ENCODE data around the gene KLRF2. TPM values are rescaled to one million over a fixed set of nuclear protein-coding genes. Genes with fewer than 3 reads are reported as not detected.

Gene KLRF2
- total RNA-seq, 1 donor from 2014 or later: not detected

DNA sequence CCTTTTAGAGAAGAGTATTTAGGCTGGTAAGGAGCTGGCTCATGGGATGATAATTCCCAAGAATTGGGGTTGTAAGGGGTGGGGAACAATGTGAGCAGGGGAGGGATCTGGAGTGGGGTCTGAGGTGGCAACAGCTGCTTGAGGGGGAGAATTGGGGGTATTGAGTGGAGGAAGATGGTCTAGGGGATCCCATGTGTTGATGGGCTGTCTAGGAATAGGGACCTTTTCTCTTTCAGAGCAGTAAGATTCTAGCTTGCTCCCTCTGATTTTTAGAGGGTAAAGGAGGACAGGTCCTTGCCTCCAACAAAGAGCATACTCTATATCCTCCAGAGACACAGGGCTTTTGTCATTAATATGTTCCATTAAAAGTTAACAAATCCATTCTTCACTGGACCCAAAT is 28.4 kb downstream of the KLRF2 start:
- Histone ChIP-seq H3K27ac (peak overlapping the region; percentile 99), H3K4me3 (peak overlapping the region; percentile 54), H3F3A (ENCODE audit: low read depth) (peaks cover 54% of the 10 kb centered on the region), H3K4me1 (peaks cover 9% of the 10 kb centered on the region), H3K4me2 (peak overlapping the region; percentile 71), H3K9me3 (ENCODE audit: low read depth) (no peaks in the 10 kb centered on the region), H3K9ac (peak overlapping the region; percentile 93), H3K27me3 (no peaks in the 10 kb centered on the region), H3K79me2 (ENCODE audit: low read depth) (peaks cover 61% of the 10 kb centered on the region), H2AFZ (replicated peaks) (no peak overlapping the region), H3K36me3 (no peaks in the 10 kb centered on the region), H4K20me1 (ENCODE audit: low read depth) (peaks cover 48% of the 10 kb centered on the region)
- TF ChIP-seq, protein P1, sequence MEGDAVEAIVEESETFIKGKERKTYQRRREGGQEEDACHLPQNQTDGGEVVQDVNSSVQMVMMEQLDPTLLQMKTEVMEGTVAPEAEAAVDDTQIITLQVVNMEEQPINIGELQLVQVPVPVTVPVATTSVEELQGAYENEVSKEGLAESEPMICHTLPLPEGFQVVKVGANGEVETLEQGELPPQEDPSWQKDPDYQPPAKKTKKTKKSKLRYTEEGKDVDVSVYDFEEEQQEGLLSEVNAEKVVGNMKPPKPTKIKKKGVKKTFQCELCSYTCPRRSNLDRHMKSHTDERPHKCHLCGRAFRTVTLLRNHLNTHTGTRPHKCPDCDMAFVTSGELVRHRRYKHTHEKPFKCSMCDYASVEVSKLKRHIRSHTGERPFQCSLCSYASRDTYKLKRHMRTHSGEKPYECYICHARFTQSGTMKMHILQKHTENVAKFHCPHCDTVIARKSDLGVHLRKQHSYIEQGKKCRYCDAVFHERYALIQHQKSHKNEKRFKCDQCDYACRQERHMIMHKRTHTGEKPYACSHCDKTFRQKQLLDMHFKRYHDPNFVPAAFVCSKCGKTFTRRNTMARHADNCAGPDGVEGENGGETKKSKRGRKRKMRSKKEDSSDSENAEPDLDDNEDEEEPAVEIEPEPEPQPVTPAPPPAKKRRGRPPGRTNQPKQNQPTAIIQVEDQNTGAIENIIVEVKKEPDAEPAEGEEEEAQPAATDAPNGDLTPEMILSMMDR (IDR thresholded peaks at IDR 0.05): no peak
- TF ChIP-seq EZH2phosphoT487 (IDR thresholded peaks at IDR 0.05): no peak
- Mint-ChIP-seq H3K4me3 (no peak overlapping the region), H3K36me3 (peaks cover 2% of the 10 kb centered on the region), H3K9me3 (peaks cover 25% of the 10 kb centered on the region), H3K27ac (no peak overlapping the region), H3K27me3 (ENCODE audit: insufficient read depth, low read depth) (peaks cover 9% of the 10 kb centered on the region), H3K4me1 (no peaks in the 10 kb centered on the region)
- no peak for DNase-seq (ENCODE audit: low spot score)

- H3K4me3 Mint-ChIP-seq: no peak overlapping the region
- peaks cover 23% of the 10 kb centered on the region for H3K9me3 Mint-ChIP-seq
- DNase-seq (ENCODE audit: low spot score): peak; percentile 88
- Histone ChIP-seq H3K4me3 (peak overlapping the region; percentile 54), H3K79me2 (ENCODE audit: low read depth) (peaks cover 50% of the 10 kb centered on the region), H2AFZ (replicated peaks) (no peak overlapping the region), H3K4me1 (peaks cover 9% of the 10 kb centered on the region), H3K27me3 (no peaks in the 10 kb centered on the region), H3K9ac (peak overlapping the region; percentile 93), H3K27ac (peak overlapping the region; percentile 99), H3K36me3 (no peaks in the 10 kb centered on the region), H3K4me2 (peak overlapping the region; percentile 71), H4K20me1 (ENCODE audit: low read depth) (peaks cover 37% of the 10 kb centered on the region), H3F3A (ENCODE audit: low read depth) (peaks cover 46% of the 10 kb centered on the region), H3K9me3 (ENCODE audit: low read depth) (no peaks in the 10 kb centered on the region)
- no peaks in the 10 kb centered on the region for H3K4me1 Mint-ChIP-seq
- TF ChIP-seq, protein P1 (IDR thresholded peaks at IDR 0.05): no peak
- TF ChIP-seq EZH2phosphoT487 (IDR thresholded peaks at IDR 0.05) (no peak), EZH2 (IDR thresholded peaks at IDR 0.05) (no peak)
- peaks cover 2% of the 10 kb centered on the region for H3K36me3 Mint-ChIP-seq
- H3K27ac Mint-ChIP-seq: no peak overlapping the region
- H3K27me3 Mint-ChIP-seq (ENCODE audit: insufficient read depth, low read depth): peaks cover 6% of the 10 kb centered on the region
Measured at GRCh38 chr12:9910716-9911421, 29.6 kb downstream of the KLRF2 start.

- peaks cover 38% of the 10 kb centered on the region for H3F3A ChIP-seq (ENCODE audit: low read depth)
- H3K79me2 ChIP-seq (ENCODE audit: low read depth): peaks cover 41% of the 10 kb centered on the region
- peak overlapping the region; percentile 59 for H2AFZ ChIP-seq (replicated peaks)
- Mint-ChIP-seq H3K9me3 (peaks cover 23% of the 10 kb centered on the region), H3K4me3 (no peak overlapping the region), H3K36me3 (peaks cover 2% of the 10 kb centered on the region), H3K27ac (no peak overlapping the region), H3K27me3 (ENCODE audit: insufficient read depth, low read depth) (peaks cover 6% of the 10 kb centered on the region), H3K4me1 (no peaks in the 10 kb centered on the region)
- no peaks in the 10 kb centered on the region for H3K36me3 ChIP-seq
- peak overlapping the region; percentile 29 for H3K9ac ChIP-seq
- H4K20me1 ChIP-seq (ENCODE audit: low read depth): peaks cover 28% of the 10 kb centered on the region
- peaks cover 9% of the 10 kb centered on the region for H3K4me1 ChIP-seq
- no peak overlapping the region for H3K4me3 ChIP-seq
- TF ChIP-seq EZH2 (IDR thresholded peaks at IDR 0.05) (no peak), EZH2phosphoT487 (IDR thresholded peaks at IDR 0.05) (no peak)
- TF ChIP-seq, protein P1 (IDR thresholded peaks at IDR 0.05): no peak
- peak overlapping the region; percentile 19 for H3K4me2 ChIP-seq
- H3K27me3 ChIP-seq: no peaks in the 10 kb centered on the region
- H3K27ac ChIP-seq: peak overlapping the region; percentile 99
- DNase-seq (ENCODE audit: low spot score): no peak
- no peaks in the 10 kb centered on the region for H3K9me3 ChIP-seq (ENCODE audit: low read depth)
Measured at GRCh38 chr12:9911708-9912107, 30.4 kb downstream of the KLRF2 start.
